Lower leg skin (tissue), 4 donors: ENCODE data around the gene CMPK1. TPM values are rescaled to one million over a fixed set of nuclear protein-coding genes. Genes with fewer than 3 reads are reported as not detected.

ENCODE experiments used
- DNase-seq, 2 donors: peaks; one replicate each; pipeline ENCODE4 v3.0.0-alpha.2; 2019; ENCODE audit warnings: low spot score in 2 of 2
- H3K4me3 ChIP-seq: fragments of 200-600 bp; sonication (generic); 2 replicates; pipeline ENCODE4 v1.5.1; 2017; ENCODE audit warnings: mild to moderate bottlenecking, low read depth; ENCODE audit not compliant: poor library complexity, severe bottlenecking
- POLR2A ChIP-seq, 2 donors: fragments of 450-650 bp; IDR thresholded peaks; one replicate each; pipeline ENCODE4 v1.6.1; 2016 to 2017; ENCODE audit warnings: antibody characterized with exemption in 2 of 2, mild to moderate bottlenecking in 1 of 2, moderate library complexity in 1 of 2
- WGBS, 2 donors: methylation state at CpG; one replicate each; pipeline ENCODE4 v1.1.5; 2018; 5-methylcytosine and 5-hydroxymethylcytosine counted together
- intact Hi-C: fragments of 100-400 bp; cut with DNase I; formaldehyde crosslinking; loops from one replicate; pipeline ENCODE4 v1.15.0; 2023; ENCODE audit warnings: low total_unique reads
- total RNA-seq, 4 donors: library from RNA; depleted of rRNA; stranded (reverse); fragments of >200 nt; gene quantifications; one replicate each; pipeline ENCODE4 v1.1.0, GENCODE V29; 2016
- TF ChIP-seq, protein P1 (sequence below), 3 donors: fragments of 450-650 bp; IDR thresholded peaks; one replicate each; pipeline ENCODE4 v1.5.1; 2016; ENCODE audit warnings: antibody characterized with exemption in 3 of 3, mild to moderate bottlenecking in 3 of 3, moderate library complexity in 2 of 3

Gene CMPK1
- total RNA-seq, 4 donors from 2014 or later = 52.6 to 97.9 (median 73.5) TPM

GRCh38 chr1:47416319-47417169, 83.0 kb downstream of the CMPK1 start:
- WGBS, 2 donors = 2 to 5% methylated on average over 20 to 38 of the region's 134 CpGs
- no peak for DNase-seq
- TF ChIP-seq, protein P1, sequence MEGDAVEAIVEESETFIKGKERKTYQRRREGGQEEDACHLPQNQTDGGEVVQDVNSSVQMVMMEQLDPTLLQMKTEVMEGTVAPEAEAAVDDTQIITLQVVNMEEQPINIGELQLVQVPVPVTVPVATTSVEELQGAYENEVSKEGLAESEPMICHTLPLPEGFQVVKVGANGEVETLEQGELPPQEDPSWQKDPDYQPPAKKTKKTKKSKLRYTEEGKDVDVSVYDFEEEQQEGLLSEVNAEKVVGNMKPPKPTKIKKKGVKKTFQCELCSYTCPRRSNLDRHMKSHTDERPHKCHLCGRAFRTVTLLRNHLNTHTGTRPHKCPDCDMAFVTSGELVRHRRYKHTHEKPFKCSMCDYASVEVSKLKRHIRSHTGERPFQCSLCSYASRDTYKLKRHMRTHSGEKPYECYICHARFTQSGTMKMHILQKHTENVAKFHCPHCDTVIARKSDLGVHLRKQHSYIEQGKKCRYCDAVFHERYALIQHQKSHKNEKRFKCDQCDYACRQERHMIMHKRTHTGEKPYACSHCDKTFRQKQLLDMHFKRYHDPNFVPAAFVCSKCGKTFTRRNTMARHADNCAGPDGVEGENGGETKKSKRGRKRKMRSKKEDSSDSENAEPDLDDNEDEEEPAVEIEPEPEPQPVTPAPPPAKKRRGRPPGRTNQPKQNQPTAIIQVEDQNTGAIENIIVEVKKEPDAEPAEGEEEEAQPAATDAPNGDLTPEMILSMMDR (IDR thresholded peaks at IDR 0.05) = no peak
- TF ChIP-seq POLR2A (IDR thresholded peaks at IDR 0.05) = no peak
- intact Hi-C loops = no loop called here
- no peak overlapping the region for H3K4me3 ChIP-seq

GRCh38 chr1:47417170-47418044, 83.8 kb downstream of the CMPK1 start:
- WGBS, 2 donors = 34 to 56% methylated on average over 20 to 37 of the region's 39 CpGs
- intact Hi-C loops = no loop called here
- H3K4me3 ChIP-seq = no peak overlapping the region
- TF ChIP-seq POLR2A (IDR thresholded peaks at IDR 0.05) = no peak
- TF ChIP-seq, protein P1 (IDR thresholded peaks at IDR 0.05) = no peak
- no peak for DNase-seq

DNA sequence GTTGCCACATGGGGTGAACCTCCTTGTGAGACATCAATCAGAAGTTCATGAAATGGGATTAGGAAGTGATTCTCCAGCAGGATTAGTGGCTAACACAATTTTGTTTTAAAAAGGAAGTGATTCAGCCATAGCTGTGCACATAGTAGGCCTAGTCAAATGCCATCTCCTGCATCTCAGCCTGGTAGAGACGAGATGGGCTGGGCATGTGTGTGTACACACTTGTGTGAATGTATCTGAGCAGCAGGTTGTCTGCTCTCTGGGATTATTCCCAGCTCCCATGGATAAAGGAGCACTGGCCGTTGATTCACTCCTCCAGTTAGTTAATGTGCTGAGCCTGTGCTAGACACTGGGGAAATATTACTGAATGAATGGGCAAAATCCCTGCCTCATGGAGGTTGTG, 84.5 kb downstream of the CMPK1 start:
- H3K4me3 ChIP-seq = no peak overlapping the region
- no peak for DNase-seq
- intact Hi-C loops = no loop called here
- TF ChIP-seq POLR2A (IDR thresholded peaks at IDR 0.05) = no peak
- TF ChIP-seq, protein P1 (IDR thresholded peaks at IDR 0.05) = no peak
- 80 to 88% methylated on average over 2 of the region's 2 CpGs for WGBS, 2 donors

GRCh38 chr1:47418681-47419325, 85.2 kb downstream of the CMPK1 start:
- DNase-seq = no peak
- WGBS, 2 donors = 94 to 97% methylated on average over 6 of the region's 6 CpGs
- no peak for TF ChIP-seq POLR2A (IDR thresholded peaks at IDR 0.05)
- TF ChIP-seq, protein P1 (IDR thresholded peaks at IDR 0.05) = no peak
- intact Hi-C loops = no loop called here
- H3K4me3 ChIP-seq = no peak overlapping the region

GRCh38 chr1:47420547-47420946, 87.0 kb downstream of the CMPK1 start:
- H3K4me3 ChIP-seq = no peak overlapping the region
- no peak for DNase-seq
- WGBS, 2 donors = 94% methylated on average over 4 of the region's 4 CpGs
- intact Hi-C loops = no loop called here
- TF ChIP-seq POLR2A (IDR thresholded peaks at IDR 0.05) = no peak
- TF ChIP-seq, protein P1 (IDR thresholded peaks at IDR 0.05) = no peak
